Measurements from ENCODE around the gene ANOS1.

GRCh38 chrX:8653956-8654355, 78.0 kb downstream of the ANOS1 start:
- TF ChIP-seq CTCF (IDR thresholded peaks at IDR 0.05; ENCODE audit: borderline replicate concordance, extremely low read depth, low read length, poor library complexity, severe bottlenecking) = no peak
- TF ChIP-seq EZH2 (IDR thresholded peaks at IDR 0.05; ENCODE audit: borderline replicate concordance, low read depth, low read length, severe bottlenecking) = no peak

Data from DND-41 (cell line).